ENCODE measurements around the gene DCTD. TPM values are rescaled to one million over a fixed set of nuclear protein-coding genes. Genes with fewer than 3 reads are reported as not detected.

Gene DCTD
- total and polyA plus RNA-seq, 8 donors = 3.5 to 90.6 (median 59.9) TPM

GRCh38 chr4:182897601-182898478 lies 19.3 kb downstream of the DCTD start:
- TF ChIP-seq POLR2A (IDR thresholded peaks at IDR 0.05) (no peak), POLR2AphosphoS5 (IDR thresholded peaks at IDR 0.05) (peak in 1 of 3 donors; percentile 15)
- H3K36me3 ChIP-seq = peaks cover 16 to 89% (median 83%) of the 10 kb centered on the region in 4 donors
- no peaks in the 10 kb centered on the region for H3K27me3 ChIP-seq
- no peaks in the 10 kb centered on the region for H3K9me3 ChIP-seq
- DNase-seq = peak; percentile 38 to 60
- no peak overlapping the region for H3K4me3 ChIP-seq
- peaks cover 0 to 33% (median 19%) of the 10 kb centered on the region in 4 donors for H3K4me1 ChIP-seq
- 67 to 83% (median 71%) methylated on average over 19 to 20 of the region's 20 CpGs for WGBS, 5 donors
- intact Hi-C loops (cut with DNase I; ENCODE audit: low total_unique reads) = no loop called here
- peak overlapping the region; percentile 9 to 63 (median 27) for H3K27ac ChIP-seq

- H3K4me1 ChIP-seq = peaks cover 0 to 33% (median 19%) of the 10 kb centered on the region in 4 donors
- peaks cover 18 to 89% (median 83%) of the 10 kb centered on the region in 4 donors for H3K36me3 ChIP-seq
- H3K27me3 ChIP-seq = no peaks in the 10 kb centered on the region
- H3K9me3 ChIP-seq = no peaks in the 10 kb centered on the region
- intact Hi-C loops (cut with DNase I; ENCODE audit: low total_unique reads) = no loop called here
- peak overlapping the region in 4 of 5 donors; percentile 35 to 59 (median 48) for H3K27ac ChIP-seq
- WGBS, 5 donors = 88 to 98% (median 96%) methylated on average over 8 of the region's 8 CpGs
- no peak for DNase-seq
- TF ChIP-seq EP300 (IDR thresholded peaks at IDR 0.05) (no peak), POLR2A (IDR thresholded peaks at IDR 0.05) (no peak)
- TF ChIP-seq, protein P1, sequence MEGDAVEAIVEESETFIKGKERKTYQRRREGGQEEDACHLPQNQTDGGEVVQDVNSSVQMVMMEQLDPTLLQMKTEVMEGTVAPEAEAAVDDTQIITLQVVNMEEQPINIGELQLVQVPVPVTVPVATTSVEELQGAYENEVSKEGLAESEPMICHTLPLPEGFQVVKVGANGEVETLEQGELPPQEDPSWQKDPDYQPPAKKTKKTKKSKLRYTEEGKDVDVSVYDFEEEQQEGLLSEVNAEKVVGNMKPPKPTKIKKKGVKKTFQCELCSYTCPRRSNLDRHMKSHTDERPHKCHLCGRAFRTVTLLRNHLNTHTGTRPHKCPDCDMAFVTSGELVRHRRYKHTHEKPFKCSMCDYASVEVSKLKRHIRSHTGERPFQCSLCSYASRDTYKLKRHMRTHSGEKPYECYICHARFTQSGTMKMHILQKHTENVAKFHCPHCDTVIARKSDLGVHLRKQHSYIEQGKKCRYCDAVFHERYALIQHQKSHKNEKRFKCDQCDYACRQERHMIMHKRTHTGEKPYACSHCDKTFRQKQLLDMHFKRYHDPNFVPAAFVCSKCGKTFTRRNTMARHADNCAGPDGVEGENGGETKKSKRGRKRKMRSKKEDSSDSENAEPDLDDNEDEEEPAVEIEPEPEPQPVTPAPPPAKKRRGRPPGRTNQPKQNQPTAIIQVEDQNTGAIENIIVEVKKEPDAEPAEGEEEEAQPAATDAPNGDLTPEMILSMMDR (IDR thresholded peaks at IDR 0.05) = no peak
- H3K4me3 ChIP-seq = no peak overlapping the region
These were observed 20.8 kb downstream of the DCTD start for GRCh38 chr4:182896421-182896820.

- 41 to 65% (median 51%) methylated on average over 12 of the region's 12 CpGs for WGBS, 5 donors
- Histone ChIP-seq H3K9me3 (no peaks in the 10 kb centered on the region), H3K27me3 (no peaks in the 10 kb centered on the region), H3K4me1 (peaks cover 0 to 33% (median 19%) of the 10 kb centered on the region in 4 donors), H3K27ac (peak overlapping the region in 4 of 5 donors; percentile 35 to 59 (median 48)), H3K4me3 (no peak overlapping the region), H3K36me3 (peaks cover 24 to 89% (median 83%) of the 10 kb centered on the region in 4 donors)
- TF ChIP-seq EP300 (IDR thresholded peaks at IDR 0.05) (no peak), POLR2A (IDR thresholded peaks at IDR 0.05) (no peak), POLR2AphosphoS5 (IDR thresholded peaks at IDR 0.05) (peak in 1 of 3 donors; percentile 14)
- TF ChIP-seq, protein P1 (IDR thresholded peaks at IDR 0.05) = no peak
- peak; percentile 54 to 69 for DNase-seq
- intact Hi-C loops (cut with DNase I; ENCODE audit: low total_unique reads) = no loop called here
These were observed 21.3 kb downstream of the DCTD start for GRCh38 chr4:182895791-182896292.

- 93 to 98% (median 97%) methylated on average over 18 of the region's 18 CpGs for WGBS, 5 donors
- H3K36me3 ChIP-seq = peaks cover 31 to 89% (median 87%) of the 10 kb centered on the region in 4 donors
These were observed 22.4 kb downstream of the DCTD start for GRCh38 chr4:182894681-182895275.

More at GRCh38 chr4:182894681-182895275, 22.4 kb downstream of the DCTD start:
- H3K4me1 ChIP-seq = peaks cover 0 to 33% (median 19%) of the 10 kb centered on the region in 4 donors
- no peak for DNase-seq
- no peaks in the 10 kb centered on the region for H3K9me3 ChIP-seq
- no peak overlapping the region for H3K4me3 ChIP-seq
- intact Hi-C loops (cut with DNase I; ENCODE audit: low total_unique reads) = no loop called here
- no peaks in the 10 kb centered on the region for H3K27me3 ChIP-seq
- TF ChIP-seq POLR2A (IDR thresholded peaks at IDR 0.05) (no peak), EP300 (IDR thresholded peaks at IDR 0.05) (no peak), POLR2AphosphoS5 (IDR thresholded peaks at IDR 0.05) (no peak)
- TF ChIP-seq, protein P1 (IDR thresholded peaks at IDR 0.05) = no peak
- peak overlapping the region in 2 of 5 donors; percentile 43 to 52 for H3K27ac ChIP-seq

All from stomach (tissue), 9 donors.